Nephron progenitor cell (in vitro differentiated cells): ENCODE results near the gene OGFOD2.

Source experiments
- DNase-seq: peaks from one replicate; pipeline ENCODE4 v3.0.0; 2021
- H3K27ac Mint-ChIP-seq: 2 replicates; pipeline ENCODE4 v1.8.0; 2021; ENCODE audit warnings: mild to moderate bottlenecking, moderate library complexity, mixed read lengths
- H3K27me3 Mint-ChIP-seq: 2 replicates; pipeline ENCODE4 v1.8.0; 2021; ENCODE audit warnings: mild to moderate bottlenecking, low read depth, mixed read lengths; ENCODE audit not compliant: poor library complexity
- H3K36me3 Mint-ChIP-seq: 2 replicates; pipeline ENCODE4 v1.8.0; 2021; ENCODE audit warnings: low read depth, mixed read lengths
- H3K4me1 Mint-ChIP-seq: 2 replicates; pipeline ENCODE4 v1.8.0; 2021; ENCODE audit warnings: mixed read lengths
- H3K4me3 Mint-ChIP-seq: 2 replicates; pipeline ENCODE4 v1.8.0; 2021; ENCODE audit warnings: mild to moderate bottlenecking, moderate library complexity, mixed read lengths
- H3K9me3 Mint-ChIP-seq: 2 replicates; pipeline ENCODE4 v1.8.0; 2021; ENCODE audit warnings: mild to moderate bottlenecking, moderate library complexity, mixed read lengths
- TF ChIP-seq, protein P1 (sequence below): fragments of 200-600 bp; sonication (generic); IDR thresholded peaks from 2 replicates; pipeline ENCODE4 v1.5.0; 2021; ENCODE audit warnings: antibody characterized with exemption

Gene OGFOD2

DNA sequence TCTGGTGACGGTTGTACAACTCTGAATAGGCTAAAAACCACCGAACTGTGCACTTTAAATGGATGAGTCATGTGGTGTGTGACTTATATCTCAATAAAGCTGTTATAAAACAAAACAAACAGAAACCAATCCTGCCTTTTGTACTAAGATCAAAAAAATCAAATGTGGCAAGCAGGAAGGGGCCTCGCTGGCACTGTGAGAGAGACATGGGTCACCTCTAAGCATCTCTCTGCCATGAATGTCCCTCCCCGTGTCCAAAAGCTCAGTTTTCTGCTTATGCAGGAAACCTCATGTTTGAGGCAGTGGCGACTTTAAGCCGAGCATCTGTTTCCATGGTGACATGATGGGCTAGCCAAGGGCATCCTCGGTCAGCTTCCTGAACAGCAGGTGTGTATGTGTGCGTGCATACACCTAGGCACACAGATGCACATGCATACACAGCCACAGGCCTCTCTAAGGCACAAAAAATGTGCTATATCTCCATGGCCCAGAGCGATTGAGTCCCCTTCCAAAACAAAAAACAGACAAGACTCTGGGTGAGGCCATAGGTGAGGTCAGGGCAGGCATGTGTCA is 49.9 kb downstream of the OGFOD2 start:
- Mint-ChIP-seq H3K36me3 (no peaks in the 10 kb centered on the region), H3K4me1 (peaks cover 21% of the 10 kb centered on the region), H3K9me3 (no peaks in the 10 kb centered on the region), H3K4me3 (no peak overlapping the region), H3K27ac (no peak overlapping the region), H3K27me3 (peaks cover 6% of the 10 kb centered on the region)
- no peak for DNase-seq
- TF ChIP-seq, protein P1, sequence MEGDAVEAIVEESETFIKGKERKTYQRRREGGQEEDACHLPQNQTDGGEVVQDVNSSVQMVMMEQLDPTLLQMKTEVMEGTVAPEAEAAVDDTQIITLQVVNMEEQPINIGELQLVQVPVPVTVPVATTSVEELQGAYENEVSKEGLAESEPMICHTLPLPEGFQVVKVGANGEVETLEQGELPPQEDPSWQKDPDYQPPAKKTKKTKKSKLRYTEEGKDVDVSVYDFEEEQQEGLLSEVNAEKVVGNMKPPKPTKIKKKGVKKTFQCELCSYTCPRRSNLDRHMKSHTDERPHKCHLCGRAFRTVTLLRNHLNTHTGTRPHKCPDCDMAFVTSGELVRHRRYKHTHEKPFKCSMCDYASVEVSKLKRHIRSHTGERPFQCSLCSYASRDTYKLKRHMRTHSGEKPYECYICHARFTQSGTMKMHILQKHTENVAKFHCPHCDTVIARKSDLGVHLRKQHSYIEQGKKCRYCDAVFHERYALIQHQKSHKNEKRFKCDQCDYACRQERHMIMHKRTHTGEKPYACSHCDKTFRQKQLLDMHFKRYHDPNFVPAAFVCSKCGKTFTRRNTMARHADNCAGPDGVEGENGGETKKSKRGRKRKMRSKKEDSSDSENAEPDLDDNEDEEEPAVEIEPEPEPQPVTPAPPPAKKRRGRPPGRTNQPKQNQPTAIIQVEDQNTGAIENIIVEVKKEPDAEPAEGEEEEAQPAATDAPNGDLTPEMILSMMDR, result no peak

DNA sequence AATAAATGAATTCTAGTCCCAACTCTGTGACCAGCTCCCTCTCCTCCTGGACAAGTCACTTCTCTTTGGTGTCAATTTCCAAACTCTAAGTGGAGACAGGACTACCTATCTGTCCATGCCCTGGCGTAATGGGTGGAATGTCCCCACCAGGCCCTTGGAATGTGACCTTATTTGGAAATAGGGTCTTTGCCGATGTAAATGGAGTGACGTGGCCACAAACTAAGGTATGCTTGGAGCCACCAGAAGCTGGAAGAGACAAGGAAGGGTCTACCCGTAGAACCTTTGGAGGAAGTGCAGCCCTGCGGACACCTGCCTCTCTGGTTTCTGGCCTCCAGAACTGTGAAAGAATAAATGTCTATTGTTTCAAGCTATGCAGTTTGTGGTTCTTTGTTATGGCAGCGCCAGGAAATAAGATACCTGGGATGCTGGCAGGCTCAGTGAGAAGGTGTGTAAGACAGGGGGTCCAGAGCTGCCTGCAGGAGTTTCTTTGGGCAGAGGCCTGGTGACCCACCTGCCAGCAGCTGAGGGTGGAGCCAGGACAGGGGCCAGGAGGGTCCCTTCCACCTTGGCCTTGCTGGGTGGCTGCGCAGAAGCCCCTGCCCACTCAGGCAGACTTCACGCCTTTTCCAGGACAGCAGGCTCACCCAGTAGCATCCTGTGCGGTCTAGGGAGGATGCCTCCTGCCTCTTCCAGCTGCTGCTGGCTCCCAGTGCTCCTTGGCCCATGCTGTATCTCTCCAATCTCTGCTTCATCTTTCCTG is 51.2 kb downstream of the OGFOD2 start:
- Mint-ChIP-seq H3K4me3 (no peak overlapping the region), H3K9me3 (no peaks in the 10 kb centered on the region), H3K27ac (no peak overlapping the region), H3K36me3 (no peaks in the 10 kb centered on the region), H3K27me3 (peaks cover 6% of the 10 kb centered on the region), H3K4me1 (peaks cover 21% of the 10 kb centered on the region)
- TF ChIP-seq, protein P1, result no peak
- no peak for DNase-seq

DNA sequence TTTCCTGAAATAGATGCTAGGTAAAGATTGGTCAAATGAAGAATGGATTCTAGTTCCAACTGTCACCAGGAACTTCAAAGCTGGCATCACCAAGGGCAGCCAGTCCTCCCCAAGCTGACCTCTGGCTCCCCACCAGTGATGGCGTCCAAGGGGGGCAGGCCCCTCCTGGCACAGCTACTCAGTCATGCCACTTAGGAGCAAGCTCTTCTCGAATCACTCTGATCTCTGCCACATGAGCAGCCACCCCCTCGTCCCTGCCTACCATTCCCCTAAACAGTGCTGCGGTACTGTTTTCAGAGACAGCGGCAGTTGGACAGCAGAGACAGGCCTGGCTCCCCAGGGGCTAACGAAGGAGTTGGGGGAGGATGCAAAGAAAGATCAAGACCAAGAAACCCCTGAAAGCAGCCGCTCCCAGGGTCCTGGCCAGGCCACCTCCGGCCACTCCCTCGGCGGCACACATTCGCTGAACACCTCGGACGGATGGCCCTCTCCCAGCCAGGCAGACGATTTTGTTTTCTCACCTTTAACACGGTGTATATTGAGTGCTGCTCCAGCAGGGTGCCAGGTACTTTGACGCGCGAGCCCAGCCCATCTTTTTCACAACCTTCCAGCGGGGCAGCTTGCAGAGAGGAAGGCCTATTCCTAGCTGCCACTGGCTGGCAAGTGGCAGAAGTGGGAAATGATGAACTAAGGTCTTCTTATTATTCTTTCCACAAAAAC is 52.8 kb downstream of the OGFOD2 start:
- Mint-ChIP-seq H3K27ac (peak overlapping the region; percentile 90), H3K9me3 (no peaks in the 10 kb centered on the region), H3K4me3 (no peak overlapping the region), H3K27me3 (peaks cover 6% of the 10 kb centered on the region), H3K36me3 (no peaks in the 10 kb centered on the region), H3K4me1 (peaks cover 11% of the 10 kb centered on the region)
- TF ChIP-seq, protein P1, result no peak
- no peak for DNase-seq

DNA sequence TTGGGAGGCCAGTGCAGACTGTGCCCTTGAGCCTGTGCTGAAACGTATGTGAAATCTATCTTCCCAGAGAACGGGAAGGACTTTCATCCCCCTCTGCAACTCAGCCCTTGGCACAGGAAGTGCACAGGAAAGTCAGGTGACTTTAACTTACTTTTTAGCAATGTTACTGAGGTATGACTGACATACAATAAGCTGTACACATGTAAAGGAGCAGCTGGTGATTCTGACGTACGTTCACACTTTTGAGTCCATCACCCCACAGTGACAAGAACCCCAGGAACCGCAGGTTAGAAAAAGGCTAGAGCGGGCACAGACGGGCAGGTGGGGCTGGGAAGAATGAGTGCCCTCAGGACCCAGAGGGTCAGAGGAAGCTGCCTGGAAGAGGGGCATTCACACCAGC is 53.4 kb downstream of the OGFOD2 start:
- no peaks in the 10 kb centered on the region for H3K36me3 Mint-ChIP-seq
- TF ChIP-seq, protein P1, result no peak
- H3K27me3 Mint-ChIP-seq, result peaks cover 3% of the 10 kb centered on the region
- H3K27ac Mint-ChIP-seq, result no peak overlapping the region
- H3K4me3 Mint-ChIP-seq, result no peak overlapping the region
- peaks cover 15% of the 10 kb centered on the region for H3K4me1 Mint-ChIP-seq
- DNase-seq, result no peak
- no peaks in the 10 kb centered on the region for H3K9me3 Mint-ChIP-seq

DNA sequence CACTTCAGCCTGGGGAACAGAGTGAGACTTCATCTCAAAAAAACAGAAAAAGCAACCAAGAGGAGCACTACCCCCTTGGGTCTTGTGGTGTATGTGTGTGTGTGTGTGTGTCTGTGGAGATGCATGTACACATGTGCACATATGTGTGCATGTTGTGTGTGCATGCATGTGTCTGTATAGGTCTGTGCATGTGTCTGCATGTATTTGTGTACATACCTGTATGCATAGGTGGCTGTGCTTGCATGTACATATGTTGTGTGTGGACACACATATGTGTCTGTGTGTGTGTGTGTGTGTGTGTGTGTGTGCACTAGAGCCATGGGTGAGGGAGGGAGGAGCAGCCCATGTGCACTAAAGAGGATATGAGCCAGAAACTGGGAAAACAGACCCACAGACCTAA is 54.5 kb downstream of the OGFOD2 start:
- Mint-ChIP-seq H3K36me3 (no peaks in the 10 kb centered on the region), H3K9me3 (no peaks in the 10 kb centered on the region), H3K4me1 (peaks cover 26% of the 10 kb centered on the region), H3K27me3 (peaks cover 3% of the 10 kb centered on the region), H3K27ac (peak overlapping the region; percentile 92), H3K4me3 (no peak overlapping the region)
- TF ChIP-seq, protein P1, result no peak
- DNase-seq, result no peak
